H1 (cell line): Measurements from ENCODE around the gene HOXB4. TPM values are rescaled to one million over a fixed set of nuclear protein-coding genes. Genes with fewer than 3 reads are reported as not detected.
A peak's percentile ranks its signal among the peaks of the same experiment; 100 is the strongest.

Source experiments
- ATF2 ChIP-seq: IDR thresholded peaks from 2 replicates; pipeline ENCODE4 v1.6.1; 2012; ENCODE audit warnings: low read length, inconsistent platforms
- EGR1 ChIP-seq: IDR thresholded peaks from 2 replicates; pipeline ENCODE4 v1.6.1; 2011; ENCODE audit warnings: low read depth, low read length, borderline replicate concordance
- GTF2F1 ChIP-seq: IDR thresholded peaks from 2 replicates; pipeline ENCODE4 v1.6.1; 2012; ENCODE audit warnings: low read depth, low read length, improper control_type of control experiment, borderline replicate concordance
- HDAC6 ChIP-seq: IDR thresholded peaks from one replicate; pipeline ENCODE4 v1.7.1; 2012; ENCODE audit warnings: low read depth, mild to moderate bottlenecking, inconsistent platforms, low read length, moderate library complexity
- KDM5A ChIP-seq: fragments of 200-600 bp; IDR thresholded peaks from 2 replicates; pipeline ENCODE4 v1.7.1; 2012; ENCODE audit warnings: mild to moderate bottlenecking, low read length, inconsistent platforms, mixed read lengths
- RAD21 ChIP-seq, 2 experiments: IDR thresholded peaks in 1 of 2; conservative IDR thresholded peaks in 1 of 2; 2 replicates each; pipeline ENCODE4 v1.6.1; 2011; ENCODE audit warnings: low read depth in 2 of 2, low read length in 2 of 2, improper control_type of control experiment in 1 of 2, inconsistent platforms in 1 of 2, mild to moderate bottlenecking in 1 of 2, moderate library complexity in 1 of 2
- RBBP5 ChIP-seq: IDR thresholded peaks from 2 replicates; pipeline ENCODE4 v1.7.1; 2012; ENCODE audit warnings: low read depth, mild to moderate bottlenecking, inconsistent platforms, low read length, moderate library complexity, borderline replicate concordance
- RNF2 ChIP-seq: fragments of 200-900, 300-1000 bp; sonication (generic); IDR thresholded peaks from 2 replicates; pipeline ENCODE4 v1.7.1; 2016; ENCODE audit warnings: borderline replicate concordance, low read depth, mild to moderate bottlenecking, antibody characterized with exemption, low read length; ENCODE audit not compliant: poor library complexity, severe bottlenecking; ENCODE audit errors: missing control alignments
- SIN3A ChIP-seq, 2 experiments: IDR thresholded peaks in 1 of 2; conservative IDR thresholded peaks in 1 of 2; 2 replicates each; pipeline ENCODE4 v1.6.1; 2011 to 2012; ENCODE audit warnings: low read length in 2 of 2, improper control_type of control experiment in 1 of 2, low read depth in 1 of 2, mild to moderate bottlenecking in 1 of 2
- polyA plus RNA-seq, 7 experiments: library from polyadenylated mRNA; depleted of rRNA in 3 of 7; stranded (reverse) in 5 of 7; unstranded in 2 of 7; fragments of >200 nt in 5 of 7; fragments of 200-250 nt in 2 of 7; gene quantifications; 1 replicate in 5 of 7; 2 replicates in 1 of 7; 4 replicates in 1 of 7; pipeline versions ENCODE4 v1.2.1 to v1.2.3, GENCODE V29; 2011 to 2013; ENCODE audit warnings: missing spikeins in 2 of 7, mixed read lengths in 2 of 7
- total RNA-seq: library from RNA; stranded (reverse); fragmentation: NEBNext Ultra II Directional; extraction: Animal tissue kit (Norgen Biotek cat#: 25700); gene quantifications from 2 replicates; pipeline ENCODE4 v1.2.1, GENCODE V29; 2021

HOXB4 gene
- total and polyA plus RNA-seq, 2 of the 8 experiments (the other 6 are each of a cell fraction or from before 2014, with no cell fraction given): not detected

GRCh38 chr17:48613862-48614694 is 35.9 kb upstream of the HOXB4 start (continued):
- TF ChIP-seq EGR1: peak; percentile 30; the same call in 1 of the 2 replicates
- no peak for TF ChIP-seq KDM5A
- TF ChIP-seq SIN3A (conservative IDR thresholded peaks at IDR 0.05 in 1 of 2, IDR thresholded peaks at IDR 0.05 in 1 of 2; ENCODE audit: low read depth in 1 of 2, low read length in 2 of 2): no peak
- no peak for TF ChIP-seq RBBP5
- TF ChIP-seq RNF2: peak; percentile 97
- no peak for TF ChIP-seq GTF2F1
- TF ChIP-seq ATF2: no peak
- no peak for TF ChIP-seq RAD21 (IDR thresholded peaks at IDR 0.05 in 1 of 2, conservative IDR thresholded peaks at IDR 0.05 in 1 of 2; ENCODE audit: low read depth in 2 of 2, low read length in 2 of 2)
- no peak for TF ChIP-seq HDAC6
